Nephron progenitor cell (in vitro differentiated cells): Measurements from ENCODE around the gene NRL.
"Not testable (repeated sequence)": the region's sequence is repeated elsewhere in the genome, so short reads cannot be mapped to it uniquely, and the experiment has no call there.

Source experiments
- DNase-seq: peaks from one replicate; pipeline ENCODE4 v3.0.0; 2021
- H3K27ac Mint-ChIP-seq: 2 replicates; pipeline ENCODE4 v1.8.0; 2021; ENCODE audit warnings: mild to moderate bottlenecking, moderate library complexity, mixed read lengths
- H3K27me3 Mint-ChIP-seq: 2 replicates; pipeline ENCODE4 v1.8.0; 2021; ENCODE audit warnings: mild to moderate bottlenecking, low read depth, mixed read lengths; ENCODE audit not compliant: poor library complexity
- H3K36me3 Mint-ChIP-seq: 2 replicates; pipeline ENCODE4 v1.8.0; 2021; ENCODE audit warnings: low read depth, mixed read lengths
- H3K4me1 Mint-ChIP-seq: 2 replicates; pipeline ENCODE4 v1.8.0; 2021; ENCODE audit warnings: mixed read lengths
- H3K4me3 Mint-ChIP-seq: 2 replicates; pipeline ENCODE4 v1.8.0; 2021; ENCODE audit warnings: mild to moderate bottlenecking, moderate library complexity, mixed read lengths
- H3K9me3 Mint-ChIP-seq: 2 replicates; pipeline ENCODE4 v1.8.0; 2021; ENCODE audit warnings: mild to moderate bottlenecking, moderate library complexity, mixed read lengths
- CTCF ChIP-seq: fragments of 200-600 bp; sonication (generic); IDR thresholded peaks from 2 replicates; pipeline ENCODE4 v1.5.0; 2021; ENCODE audit warnings: antibody characterized with exemption

The NRL gene

GRCh38 chr14:24110060-24110459 lies 4.7 kb downstream of the NRL start:
- peaks cover 2% of the 10 kb centered on the region for H3K36me3 Mint-ChIP-seq
- no peak for TF ChIP-seq CTCF
- H3K4me3 Mint-ChIP-seq, result no peak overlapping the region
- H3K27me3 Mint-ChIP-seq, result peaks cover 4% of the 10 kb centered on the region
- H3K4me1 Mint-ChIP-seq, result peaks cover 11% of the 10 kb centered on the region
- DNase-seq, result no peak
- no peak overlapping the region for H3K27ac Mint-ChIP-seq
- H3K9me3 Mint-ChIP-seq, result peaks cover under 1% of the 10 kb centered on the region

GRCh38 chr14:24108336-24108874 lies 6.3 kb downstream of the NRL start:
- Mint-ChIP-seq H3K27ac (no peak overlapping the region), H3K27me3 (no peaks in the 10 kb centered on the region), H3K36me3 (peaks cover 19% of the 10 kb centered on the region), H3K4me3 (no peak overlapping the region), H3K9me3 (peaks cover 14% of the 10 kb centered on the region), H3K4me1 (peaks cover 11% of the 10 kb centered on the region)
- TF ChIP-seq CTCF, result no peak
- no peak for DNase-seq

- Mint-ChIP-seq H3K27ac (no peak overlapping the region), H3K36me3 (peaks cover 32% of the 10 kb centered on the region), H3K4me3 (no peak overlapping the region), H3K4me1 (peaks cover 11% of the 10 kb centered on the region), H3K27me3 (no peaks in the 10 kb centered on the region), H3K9me3 (peaks cover 14% of the 10 kb centered on the region)
- DNase-seq, result no peak
- TF ChIP-seq CTCF, result no peak
Measured at GRCh38 chr14:24106672-24107271, 8.0 kb downstream of the NRL start.

- H3K27ac Mint-ChIP-seq, result peak overlapping the region; percentile 88
- not testable (repeated sequence) for DNase-seq, H3K27me3 Mint-ChIP-seq, H3K4me3 Mint-ChIP-seq
- peaks cover 11% of the 10 kb centered on the region for H3K4me1 Mint-ChIP-seq
- H3K9me3 Mint-ChIP-seq, result peaks cover 14% of the 10 kb centered on the region
- H3K36me3 Mint-ChIP-seq, result peaks cover 32% of the 10 kb centered on the region
Measured at GRCh38 chr14:24105609-24106239, 9.0 kb downstream of the NRL start.

- Mint-ChIP-seq H3K4me1 (peaks cover 6% of the 10 kb centered on the region), H3K4me3 (no peak overlapping the region), H3K9me3 (peaks cover 14% of the 10 kb centered on the region), H3K27me3 (no peaks in the 10 kb centered on the region), H3K27ac (peak overlapping the region; percentile 86), H3K36me3 (peaks cover 32% of the 10 kb centered on the region)
- DNase-seq, result no peak
- no peak for TF ChIP-seq CTCF
Measured at GRCh38 chr14:24103451-24103850, 11.3 kb downstream of the NRL start.

GRCh38 chr14:24102357-24103048 lies 12.2 kb downstream of the NRL start:
- no peak for DNase-seq
- Mint-ChIP-seq H3K27me3 (no peaks in the 10 kb centered on the region), H3K27ac (no peak overlapping the region), H3K36me3 (peaks cover 32% of the 10 kb centered on the region), H3K4me1 (peaks cover 6% of the 10 kb centered on the region), H3K9me3 (peaks cover 14% of the 10 kb centered on the region), H3K4me3 (no peak overlapping the region)
- no peak for TF ChIP-seq CTCF
